DND-41 (cell line): Measurements from ENCODE around the gene TRPV6.

ENCODE experiments used
- EZH2 ChIP-seq: IDR thresholded peaks from 3 replicates; pipeline ENCODE4 v1.6.1; 2012; ENCODE audit warnings: borderline replicate concordance, low read depth, mild to moderate bottlenecking, moderate library complexity, low read length, inconsistent platforms; ENCODE audit not compliant: severe bottlenecking
- TF ChIP-seq, protein P1 (sequence below): IDR thresholded peaks from 2 replicates; pipeline ENCODE4 v1.5.1; 2012; ENCODE audit warnings: borderline replicate concordance, low read length, moderate library complexity, mild to moderate bottlenecking; ENCODE audit not compliant: poor library complexity, severe bottlenecking; ENCODE audit errors: extremely low read depth

DNA sequence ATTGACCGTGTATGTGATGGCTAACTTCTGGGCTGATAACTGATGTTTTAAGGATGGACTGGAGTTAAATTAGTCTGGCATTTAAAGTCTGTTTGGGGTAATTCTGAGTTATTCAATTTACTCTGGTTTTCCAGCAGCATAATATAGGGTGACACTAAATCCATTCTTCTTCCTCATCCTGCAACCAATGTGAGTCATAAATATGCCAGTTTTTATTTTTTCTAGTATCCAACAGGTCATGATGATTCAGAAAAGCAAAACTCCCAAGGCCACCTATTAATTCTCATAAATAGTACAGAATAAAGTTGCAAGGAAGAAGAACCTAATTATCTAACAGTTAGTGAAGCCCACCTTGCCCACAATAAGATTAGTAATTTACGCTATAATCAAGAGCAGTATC, 38.2 kb downstream of the TRPV6 start:
- no peak for TF ChIP-seq EZH2
- TF ChIP-seq, protein P1, sequence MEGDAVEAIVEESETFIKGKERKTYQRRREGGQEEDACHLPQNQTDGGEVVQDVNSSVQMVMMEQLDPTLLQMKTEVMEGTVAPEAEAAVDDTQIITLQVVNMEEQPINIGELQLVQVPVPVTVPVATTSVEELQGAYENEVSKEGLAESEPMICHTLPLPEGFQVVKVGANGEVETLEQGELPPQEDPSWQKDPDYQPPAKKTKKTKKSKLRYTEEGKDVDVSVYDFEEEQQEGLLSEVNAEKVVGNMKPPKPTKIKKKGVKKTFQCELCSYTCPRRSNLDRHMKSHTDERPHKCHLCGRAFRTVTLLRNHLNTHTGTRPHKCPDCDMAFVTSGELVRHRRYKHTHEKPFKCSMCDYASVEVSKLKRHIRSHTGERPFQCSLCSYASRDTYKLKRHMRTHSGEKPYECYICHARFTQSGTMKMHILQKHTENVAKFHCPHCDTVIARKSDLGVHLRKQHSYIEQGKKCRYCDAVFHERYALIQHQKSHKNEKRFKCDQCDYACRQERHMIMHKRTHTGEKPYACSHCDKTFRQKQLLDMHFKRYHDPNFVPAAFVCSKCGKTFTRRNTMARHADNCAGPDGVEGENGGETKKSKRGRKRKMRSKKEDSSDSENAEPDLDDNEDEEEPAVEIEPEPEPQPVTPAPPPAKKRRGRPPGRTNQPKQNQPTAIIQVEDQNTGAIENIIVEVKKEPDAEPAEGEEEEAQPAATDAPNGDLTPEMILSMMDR: no peak
